Epithelial cell of proximal tubule (primary cell): ENCODE results near the gene PCDHA13. TPM values are rescaled to one million over a fixed set of nuclear protein-coding genes. Genes with fewer than 3 reads are reported as not detected.
"Not testable (repeated sequence)": the region's sequence is repeated elsewhere in the genome, so short reads cannot be mapped to it uniquely, and the experiment has no call there.

Source experiments
- DNase-seq: peaks from one replicate; pipeline ENCODE4 v3.0.0-alpha.2; 2011; ENCODE audit warnings: low read depth
- H3K4me3 ChIP-seq: 2 replicates; pipeline ENCODE4 v1.5.1; 2011; ENCODE audit warnings: low read depth, mild to moderate bottlenecking, low read length
- total RNA-seq: library from RNA; depleted of rRNA; stranded (reverse); fragments of >200 nt; gene quantifications from 2 replicates; pipeline ENCODE4 v1.2.3, GENCODE V29; 2015
- TF ChIP-seq, protein P1 (sequence below): conservative IDR thresholded peaks from 2 replicates; pipeline ENCODE4 v1.5.1; 2012; ENCODE audit warnings: low read depth, mild to moderate bottlenecking, low read length

Gene PCDHA13
- total RNA-seq, result not detected in 2 replicates

GRCh38 chr5:140881889-140882590, at the start of gene PCDHA13:
PCDHA13 (plus strand) TSS chr5:140882124; CDS start chr5:140882269, 145 bp downstream.
- no peak for DNase-seq
- peak within 1 kb of the TSS; percentile 33 for H3K4me3 ChIP-seq
- TF ChIP-seq, protein P1, sequence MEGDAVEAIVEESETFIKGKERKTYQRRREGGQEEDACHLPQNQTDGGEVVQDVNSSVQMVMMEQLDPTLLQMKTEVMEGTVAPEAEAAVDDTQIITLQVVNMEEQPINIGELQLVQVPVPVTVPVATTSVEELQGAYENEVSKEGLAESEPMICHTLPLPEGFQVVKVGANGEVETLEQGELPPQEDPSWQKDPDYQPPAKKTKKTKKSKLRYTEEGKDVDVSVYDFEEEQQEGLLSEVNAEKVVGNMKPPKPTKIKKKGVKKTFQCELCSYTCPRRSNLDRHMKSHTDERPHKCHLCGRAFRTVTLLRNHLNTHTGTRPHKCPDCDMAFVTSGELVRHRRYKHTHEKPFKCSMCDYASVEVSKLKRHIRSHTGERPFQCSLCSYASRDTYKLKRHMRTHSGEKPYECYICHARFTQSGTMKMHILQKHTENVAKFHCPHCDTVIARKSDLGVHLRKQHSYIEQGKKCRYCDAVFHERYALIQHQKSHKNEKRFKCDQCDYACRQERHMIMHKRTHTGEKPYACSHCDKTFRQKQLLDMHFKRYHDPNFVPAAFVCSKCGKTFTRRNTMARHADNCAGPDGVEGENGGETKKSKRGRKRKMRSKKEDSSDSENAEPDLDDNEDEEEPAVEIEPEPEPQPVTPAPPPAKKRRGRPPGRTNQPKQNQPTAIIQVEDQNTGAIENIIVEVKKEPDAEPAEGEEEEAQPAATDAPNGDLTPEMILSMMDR, result peak; percentile 44

GRCh38 chr5:140833993-140834392, 47.9 kb upstream of the PCDHA13 start, which contains the start of gene PCDHA7:
PCDHA7 (plus strand) TSS chr5:140834269; CDS start chr5:140834384, 115 bp downstream.
- no peak for DNase-seq
- H3K4me3 ChIP-seq, result peak within 1 kb of the TSS; percentile 11
- TF ChIP-seq, protein P1, result peak; percentile 16

GRCh38 chr5:140834439-140835008, 47.4 kb upstream of the PCDHA13 start:
- peak overlapping the region; percentile 11 for H3K4me3 ChIP-seq
- not testable (repeated sequence) for DNase-seq

DNA sequence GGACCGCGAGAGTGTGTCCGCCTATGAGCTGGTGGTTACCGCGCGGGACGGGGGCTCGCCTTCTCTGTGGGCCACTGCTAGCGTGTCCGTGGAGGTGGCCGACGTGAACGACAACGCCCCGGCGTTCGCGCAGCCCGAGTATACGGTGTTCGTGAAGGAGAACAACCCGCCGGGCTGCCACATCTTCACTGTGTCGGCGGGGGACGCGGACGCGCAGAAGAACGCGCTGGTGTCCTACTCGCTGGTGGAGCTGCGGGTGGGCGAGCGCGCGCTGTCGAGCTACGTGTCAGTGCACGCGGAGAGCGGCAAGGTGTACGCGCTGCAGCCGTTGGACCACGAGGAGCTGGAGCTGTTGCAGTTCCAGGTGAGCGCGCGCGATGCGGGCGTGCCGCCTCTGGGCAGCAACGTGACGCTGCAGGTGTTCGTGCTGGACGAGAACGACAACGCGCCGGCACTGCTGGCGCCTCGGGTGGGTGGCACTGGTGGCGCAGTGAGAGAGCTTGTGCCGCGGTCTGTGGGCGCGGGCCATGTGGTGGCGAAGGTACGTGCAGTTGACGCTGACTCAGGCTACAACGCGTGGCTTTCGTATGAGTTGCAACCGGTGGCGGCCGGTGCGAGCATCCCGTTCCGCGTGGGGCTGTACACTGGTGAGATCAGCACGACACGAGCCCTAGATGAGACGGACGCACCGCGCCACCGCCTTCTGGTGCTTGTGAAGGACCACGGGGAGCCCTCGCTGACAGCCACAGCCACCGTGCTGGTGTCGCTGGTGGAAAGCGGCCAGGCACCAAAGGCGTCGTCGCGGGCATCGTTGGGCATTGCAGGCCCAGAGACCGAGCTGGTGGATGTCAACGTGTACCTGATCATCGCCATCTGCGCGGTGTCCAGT, 46.1 kb upstream of the PCDHA13 start:
- DNase-seq, result no peak
- no peak overlapping the region for H3K4me3 ChIP-seq
- TF ChIP-seq, protein P1, result no peak

GRCh38 chr5:140840978-140841962, 40.7 kb upstream of the PCDHA13 start, which contains the start of gene PCDHA8:
PCDHA8 (plus strand) TSS chr5:140841187; CDS start chr5:140841322, 135 bp downstream.
- H3K4me3 ChIP-seq, result peak within 1 kb of the TSS; percentile 13
- DNase-seq, result no peak
- TF ChIP-seq, protein P1, result peak; percentile 40

GRCh38 chr5:140842798-140843733, 38.9 kb upstream of the PCDHA13 start:
- H3K4me3 ChIP-seq, result no peak overlapping the region
- no peak for DNase-seq
- TF ChIP-seq, protein P1, result no peak

GRCh38 chr5:140848139-140849102, 33.5 kb upstream of the PCDHA13 start, which contains the start of gene PCDHA9:
PCDHA9 (plus strand) TSS chr5:140848382; CDS start chr5:140848496, 114 bp downstream.
- not testable (repeated sequence) for H3K4me3 ChIP-seq, DNase-seq

- H3K4me3 ChIP-seq, DNase-seq: not testable (repeated sequence)
Observed at GRCh38 chr5:140849831-140850634, 31.9 kb upstream of the PCDHA13 start.
